Iris pigment epithelial cell (primary cell): ENCODE results near the gene KCNJ14.
"Not testable (repeated sequence)": the region's sequence is repeated elsewhere in the genome, so short reads cannot be mapped to it uniquely, and the experiment has no call there.

Source experiments
- DNase-seq: peaks from one replicate; pipeline ENCODE4 v3.0.0-alpha.2; 2011; ENCODE audit warnings: low read depth

Gene KCNJ14

DNA sequence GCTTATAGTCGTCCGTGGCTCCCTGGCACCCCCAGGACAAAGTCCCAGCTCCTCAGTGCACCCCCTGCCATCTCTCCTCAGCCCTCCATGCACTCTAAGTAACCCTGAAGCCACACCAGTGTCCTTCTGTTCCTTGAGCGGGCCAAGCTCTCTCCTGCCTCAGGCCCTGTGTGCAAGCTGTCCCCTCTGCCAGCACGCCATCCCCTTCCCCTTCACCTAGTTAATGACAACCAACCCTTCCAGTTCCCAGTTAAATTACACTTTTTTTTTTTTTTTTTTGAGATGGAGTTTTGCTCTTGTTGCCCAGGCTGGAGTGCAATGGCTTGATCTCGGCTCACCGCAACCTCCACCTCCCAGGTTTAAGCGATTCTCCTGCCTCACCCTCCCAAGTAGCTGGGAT is 33.1 kb downstream of the KCNJ14 start:
- not testable (repeated sequence) for DNase-seq

DNA sequence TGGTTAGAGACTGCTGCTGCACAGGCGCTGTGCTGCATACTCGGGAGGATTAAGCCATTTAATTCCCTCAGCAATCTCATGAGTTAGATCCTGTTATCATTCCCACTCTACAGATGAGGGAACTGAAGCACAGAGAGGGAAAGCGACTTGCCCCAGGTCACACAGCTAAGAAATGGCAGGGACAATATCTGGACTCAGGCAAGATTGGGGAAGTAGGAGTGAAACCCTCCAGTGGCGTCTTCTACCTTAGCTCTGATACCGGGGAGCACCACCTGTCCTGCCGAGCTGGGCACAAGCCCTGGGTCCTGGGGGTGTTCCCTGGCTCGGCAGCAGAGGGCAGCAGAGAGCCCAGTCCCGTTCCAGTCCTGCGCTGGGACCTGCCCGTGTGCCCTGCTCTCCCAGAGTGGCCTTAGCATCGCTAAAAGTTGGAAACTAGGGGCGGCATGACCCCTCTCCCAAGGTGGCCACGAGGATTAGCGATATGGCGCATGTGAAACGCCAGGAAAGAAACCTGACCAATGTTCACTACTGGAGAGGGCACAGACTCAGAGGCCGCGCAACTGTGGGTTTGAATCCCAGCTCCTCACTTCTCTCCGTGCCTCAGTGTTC is 34.3 kb downstream of the KCNJ14 start:
- peak; percentile 35 for DNase-seq

DNA sequence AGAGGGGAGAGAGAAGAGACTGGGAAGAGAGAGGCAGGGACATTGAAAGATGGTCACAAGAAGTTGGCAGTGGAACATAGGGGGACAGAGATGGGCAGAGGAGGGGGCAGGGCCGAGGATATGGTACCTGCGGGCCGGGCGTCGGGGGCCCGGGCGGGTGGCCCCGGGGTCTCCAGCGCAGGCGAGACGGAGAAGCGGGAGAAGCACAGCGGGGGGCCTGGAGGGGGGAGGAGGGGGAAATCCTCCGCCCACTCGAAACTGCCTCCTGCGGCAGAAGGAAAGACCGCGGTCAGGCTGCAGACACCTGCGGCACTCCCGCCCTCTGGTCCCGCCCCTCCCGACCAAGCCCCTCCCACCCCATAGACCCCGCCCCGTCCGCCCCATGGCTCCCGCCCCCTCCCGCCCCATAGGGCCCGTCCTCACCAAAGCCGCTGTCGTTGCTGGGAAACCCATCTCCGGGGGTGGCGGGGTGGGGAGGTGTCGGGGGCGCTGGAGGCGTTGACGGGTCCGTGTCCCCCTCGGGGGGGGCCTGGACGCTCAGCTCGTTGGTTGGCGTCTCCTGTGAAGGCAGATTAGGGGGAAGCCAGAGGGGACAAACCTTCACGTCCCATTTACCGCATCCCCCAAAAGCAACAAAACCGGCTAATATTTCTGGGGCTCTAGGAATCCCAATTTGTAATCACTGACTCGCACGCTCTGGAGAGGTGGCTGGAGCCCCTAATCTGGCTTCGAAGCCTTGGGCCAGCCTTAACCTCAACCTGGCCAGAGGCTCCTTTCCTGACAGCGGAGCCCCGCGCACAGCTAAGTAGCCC is 35.8 kb downstream of the KCNJ14 start:
- no peak for DNase-seq

DNA sequence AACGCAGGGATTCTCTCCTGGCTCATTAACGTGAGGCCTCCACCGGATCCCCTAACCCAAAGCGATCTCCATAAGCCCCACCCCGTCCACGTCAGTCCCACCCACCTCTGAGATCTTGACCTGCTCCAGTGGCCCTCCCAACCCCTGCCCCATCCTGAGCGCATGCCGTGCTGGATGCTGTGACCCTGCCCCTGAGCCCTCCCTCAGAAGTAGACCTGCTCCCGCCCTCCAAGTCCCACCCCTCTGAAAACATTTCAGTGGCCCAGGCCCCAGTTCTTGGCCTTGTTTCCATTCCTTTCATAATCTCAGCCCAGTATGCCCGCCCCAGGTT is 36.4 kb downstream of the KCNJ14 start:
- no peak for DNase-seq

DNA sequence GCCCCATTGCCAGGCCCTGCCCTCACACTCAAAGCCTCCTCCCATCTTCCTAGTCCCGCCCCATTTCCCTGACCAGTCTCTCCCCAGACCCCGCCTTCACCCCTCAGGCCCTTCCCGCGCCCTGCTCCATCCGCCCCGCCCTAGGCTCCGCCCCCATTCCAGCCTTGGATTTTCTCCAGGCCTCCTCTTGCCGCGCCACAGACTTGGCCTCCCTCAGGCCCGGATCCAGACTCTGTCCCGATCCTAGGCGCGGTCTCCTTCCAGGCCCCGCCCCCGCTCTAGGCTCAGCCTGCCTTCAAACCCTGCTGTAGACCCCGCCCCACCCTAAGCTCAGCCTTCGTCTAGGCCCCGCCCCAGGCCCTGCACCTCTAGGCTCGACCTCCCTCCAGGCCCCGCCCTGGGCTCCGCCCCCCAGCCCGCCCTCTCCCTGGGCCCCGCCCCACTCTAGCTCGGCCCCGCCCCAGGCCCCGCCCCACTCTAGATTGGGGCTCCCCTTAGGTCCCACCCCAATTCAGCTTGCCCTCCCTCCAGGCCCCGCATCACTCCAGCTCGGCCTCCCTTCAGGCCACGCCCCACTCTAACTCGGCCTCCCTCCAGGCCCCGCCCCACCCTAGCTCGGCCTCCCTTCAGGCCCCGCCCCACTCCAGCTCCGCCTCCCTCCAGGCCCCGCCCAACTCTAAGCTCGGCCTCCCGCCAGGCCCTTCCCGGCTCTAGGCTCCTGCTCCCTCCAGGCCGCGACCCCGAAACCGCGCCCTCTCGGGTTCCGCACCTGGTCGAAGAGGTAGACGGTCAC is 37.7 kb downstream of the KCNJ14 start:
- DNase-seq, result peak; percentile 98

DNA sequence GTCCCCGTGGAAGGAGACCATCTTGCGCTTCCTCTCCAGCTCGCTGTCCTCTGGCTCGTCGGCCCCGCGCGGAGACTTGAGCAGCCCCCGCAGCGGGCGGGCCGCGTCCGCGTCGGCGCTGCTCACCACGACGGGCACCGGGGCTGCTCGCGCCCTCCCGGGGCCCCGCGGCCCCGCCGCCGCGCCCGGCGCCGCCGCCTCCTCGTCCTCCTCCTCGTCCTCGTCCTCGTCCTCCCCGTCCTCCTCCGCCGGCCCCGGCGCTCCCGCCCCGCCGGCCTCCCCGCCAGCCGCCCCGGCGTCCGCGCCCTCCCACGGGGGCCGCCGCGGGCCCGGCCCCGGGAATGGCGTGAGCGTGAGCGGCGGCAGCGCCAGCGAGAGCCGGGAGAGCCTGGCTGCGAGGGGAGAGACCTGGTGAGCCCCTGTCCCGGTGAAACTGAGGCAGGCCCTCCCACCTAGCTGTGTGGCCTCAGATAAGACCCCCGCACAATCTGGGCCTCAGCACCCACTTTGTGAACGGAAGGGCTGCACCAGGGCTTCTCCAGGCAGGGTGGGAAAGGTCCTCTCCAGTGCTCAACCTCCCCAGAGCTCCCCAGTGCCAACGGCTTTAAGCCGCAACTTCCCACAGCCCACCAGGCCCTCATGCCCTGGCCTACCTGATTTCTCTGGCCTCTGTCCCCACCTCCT is 38.5 kb downstream of the KCNJ14 start:
- no peak for DNase-seq

DNA sequence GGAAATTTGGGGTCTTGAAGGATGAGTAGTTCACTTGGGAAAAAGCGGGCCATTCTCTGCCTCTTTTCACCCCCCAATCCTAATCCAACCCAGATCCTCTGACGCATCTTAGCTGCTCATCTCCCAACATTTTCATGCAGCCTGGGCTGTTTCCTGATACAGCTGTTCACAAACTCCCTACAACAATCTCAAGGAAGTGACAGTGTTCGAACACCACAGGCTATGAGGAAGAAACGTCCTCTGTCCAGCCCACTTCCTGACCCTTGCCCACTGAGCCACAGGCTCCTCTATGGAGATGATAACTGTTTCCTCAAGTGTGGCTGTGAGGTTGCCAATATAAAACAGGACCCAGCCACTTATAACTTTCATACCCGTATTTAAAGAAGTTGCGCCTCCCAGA is 40.0 kb downstream of the KCNJ14 start:
- no peak for DNase-seq

DNA sequence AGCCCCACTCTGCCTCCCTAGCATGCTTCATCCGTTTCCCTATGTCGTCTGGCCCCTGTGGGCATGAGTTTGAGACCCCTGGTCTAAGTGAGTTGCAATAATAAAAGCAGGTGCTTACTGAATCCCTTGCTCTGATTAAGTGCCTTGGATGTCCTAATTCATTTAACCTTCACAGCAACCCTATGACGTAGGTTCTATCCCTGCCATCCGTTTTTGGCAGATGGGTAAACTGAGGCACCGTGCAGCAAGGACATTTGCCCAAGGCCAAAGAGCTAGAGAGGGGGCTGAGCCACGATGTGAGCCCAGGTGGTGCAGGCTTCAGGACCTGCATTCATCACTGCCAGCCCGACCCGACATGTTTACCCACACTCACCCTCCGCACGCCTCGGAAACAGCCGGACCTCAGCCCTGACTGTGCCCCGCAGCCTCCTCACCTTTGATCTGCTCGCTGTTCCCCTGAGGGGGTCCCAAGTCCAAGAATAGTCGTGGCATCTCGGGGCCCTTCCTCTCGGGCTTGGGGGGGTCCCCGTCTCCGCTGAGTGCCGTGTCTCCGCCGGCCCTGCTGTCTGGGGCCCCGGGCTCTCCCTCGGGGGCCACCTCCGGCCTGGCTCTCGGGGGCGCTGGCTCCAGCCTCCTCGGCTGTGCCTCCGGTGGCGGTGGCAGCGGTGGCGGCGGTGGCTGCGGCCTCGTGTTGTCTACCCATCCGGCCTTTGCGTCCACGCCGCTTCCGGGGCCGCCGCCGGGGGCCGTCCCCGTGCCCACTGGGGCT is 41.8 kb downstream of the KCNJ14 start:
- DNase-seq, result no peak

DNA sequence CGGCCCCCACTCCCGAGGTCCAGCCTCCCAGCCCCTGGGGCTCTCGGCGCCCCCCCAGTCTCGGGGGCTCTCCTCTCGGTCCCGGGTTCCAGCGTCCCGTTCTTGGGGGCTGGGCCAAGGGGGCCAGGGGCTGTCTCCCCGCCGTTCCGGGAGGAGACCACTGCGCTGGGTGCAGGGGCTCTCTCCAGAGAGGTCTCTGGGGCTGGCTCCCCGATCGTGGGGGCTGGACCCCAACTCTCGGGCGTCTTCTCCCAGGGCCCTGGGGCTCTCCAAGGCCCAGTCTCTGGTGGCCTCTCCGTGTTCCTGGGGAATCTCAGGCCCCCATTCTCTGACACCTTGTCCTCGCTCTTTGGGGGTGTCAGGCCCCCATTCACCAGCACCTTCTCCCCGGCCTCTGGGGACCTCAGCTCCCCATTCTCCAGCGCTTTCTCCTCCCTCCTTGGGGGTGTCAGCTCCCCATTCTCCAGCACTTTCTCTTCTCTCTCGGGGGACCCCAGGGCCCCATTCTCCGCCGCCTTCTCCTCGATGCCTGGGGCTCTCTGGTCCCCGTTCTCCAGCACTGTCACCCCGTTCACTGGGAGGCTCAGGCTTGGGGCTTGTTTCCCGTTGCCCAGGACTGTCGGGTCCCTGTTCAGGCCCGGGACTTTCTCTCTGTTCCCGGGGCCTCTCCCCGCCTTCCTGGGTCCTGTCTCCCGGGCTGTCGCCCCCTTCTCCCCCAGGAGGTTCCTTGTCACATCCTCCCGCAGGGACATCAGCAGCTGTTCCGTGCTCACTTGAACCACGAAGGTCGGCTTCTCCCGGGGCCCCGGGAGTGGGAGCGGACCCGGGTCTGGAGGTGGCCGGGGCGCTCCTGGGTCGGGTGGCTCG is 42.6 kb downstream of the KCNJ14 start:
- DNase-seq, result no peak

DNA sequence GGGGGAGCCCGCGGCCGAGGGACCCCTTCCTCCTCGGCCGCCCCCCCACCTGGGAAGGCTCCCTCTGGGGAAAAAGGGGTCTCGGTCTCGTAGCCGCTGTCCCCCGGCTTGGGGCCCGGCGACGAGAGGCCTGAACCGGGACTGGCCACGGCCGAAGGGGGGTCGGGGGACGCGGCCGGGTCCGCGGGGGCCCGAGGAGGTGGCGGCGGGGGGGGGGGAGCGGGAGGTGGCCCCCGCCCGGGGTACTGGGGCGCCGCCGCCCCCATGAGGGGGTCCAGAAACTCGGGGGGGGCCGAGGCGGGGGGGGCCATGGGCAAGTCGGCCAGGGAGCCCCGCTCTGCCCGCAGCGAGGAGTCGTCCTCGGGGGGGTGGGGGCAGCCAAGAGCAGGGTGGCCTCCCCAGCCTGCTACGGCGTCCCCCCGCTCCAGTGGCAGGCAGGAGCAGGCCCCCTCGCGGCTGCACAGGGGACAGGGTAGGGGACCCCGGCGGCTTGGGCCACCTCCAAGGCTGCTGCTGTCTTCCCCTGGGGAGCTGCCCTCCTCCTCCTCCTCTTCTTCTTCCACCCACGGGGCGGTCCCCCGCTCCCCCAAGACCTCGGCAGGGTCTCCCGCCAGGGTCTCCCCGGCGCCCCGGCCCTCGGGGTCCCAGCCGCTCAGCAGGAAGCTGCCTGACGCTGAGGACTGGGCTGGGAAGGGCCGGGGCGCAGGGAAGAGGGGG is 43.4 kb downstream of the KCNJ14 start:
- DNase-seq, result no peak

DNA sequence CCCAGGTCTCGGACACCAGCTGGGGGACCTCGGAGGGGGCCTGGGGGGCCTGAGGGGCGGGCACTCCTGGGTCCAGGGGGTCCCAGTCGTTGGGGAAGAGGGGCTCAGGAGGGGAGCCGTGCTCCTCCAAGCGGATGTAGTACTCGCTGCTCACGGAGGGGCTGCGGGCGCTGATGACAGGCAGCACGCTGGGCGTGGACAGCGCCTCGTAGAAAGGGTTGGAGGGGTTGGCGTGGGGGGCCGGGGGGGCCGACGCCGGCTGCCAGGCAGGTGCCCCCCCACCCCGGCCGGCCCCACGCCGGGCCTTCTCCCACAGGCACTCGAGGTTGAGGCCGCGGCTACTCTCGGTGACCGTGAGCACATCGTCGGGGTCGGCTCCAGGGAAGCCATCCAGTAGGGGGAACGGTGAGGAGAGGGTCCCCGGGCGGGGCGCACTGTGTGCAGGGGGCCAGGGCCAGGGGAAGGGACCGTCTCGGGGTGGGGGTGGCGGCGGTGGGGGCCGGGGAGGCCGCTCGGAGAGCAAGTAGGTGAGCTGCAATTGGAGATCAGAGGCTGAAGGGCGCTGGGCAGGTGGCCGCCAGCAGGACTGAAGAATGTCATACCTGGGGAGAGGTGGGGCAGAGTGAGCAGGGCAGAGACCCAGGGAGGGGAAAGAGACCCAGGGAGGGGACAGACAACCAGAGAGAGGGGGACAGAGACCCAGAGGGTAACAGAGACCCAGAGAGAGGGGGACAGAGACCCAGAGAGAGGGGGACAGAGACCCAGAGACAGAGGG is 44.1 kb downstream of the KCNJ14 start:
- DNase-seq, result no peak

DNA sequence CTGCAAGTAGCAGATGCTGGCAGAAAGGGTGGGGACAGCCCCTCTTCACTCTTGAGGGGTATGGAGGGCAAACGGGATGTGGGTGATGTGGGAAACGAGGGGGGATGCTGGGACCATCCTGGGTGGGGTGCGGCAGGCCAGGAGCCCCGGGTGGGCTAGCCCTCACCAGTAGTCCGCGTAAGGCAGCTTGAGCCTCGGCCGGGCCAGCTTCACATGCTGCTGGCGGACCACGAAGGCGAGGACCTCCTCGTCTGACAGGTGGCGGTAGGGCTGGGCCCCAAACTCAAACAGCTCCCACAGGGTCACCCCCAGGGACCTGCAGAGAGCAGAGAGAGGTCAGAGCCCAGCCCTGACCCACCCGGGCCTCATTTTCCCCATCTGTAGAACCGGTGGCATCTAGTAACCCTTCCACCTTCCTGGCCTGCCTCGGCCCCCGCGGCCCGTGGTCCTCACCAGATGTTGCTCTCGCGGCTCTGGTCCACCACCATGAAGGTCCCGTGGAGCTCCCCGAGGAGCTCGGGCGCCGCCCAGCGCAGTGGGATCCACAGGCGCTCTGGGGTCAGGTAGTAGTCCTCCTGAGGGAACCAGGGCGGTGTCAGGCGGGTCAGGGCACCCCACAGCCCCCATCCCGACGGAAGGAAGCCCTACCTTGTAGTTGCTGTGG is 45.6 kb downstream of the KCNJ14 start:
- DNase-seq, result no peak

DNA sequence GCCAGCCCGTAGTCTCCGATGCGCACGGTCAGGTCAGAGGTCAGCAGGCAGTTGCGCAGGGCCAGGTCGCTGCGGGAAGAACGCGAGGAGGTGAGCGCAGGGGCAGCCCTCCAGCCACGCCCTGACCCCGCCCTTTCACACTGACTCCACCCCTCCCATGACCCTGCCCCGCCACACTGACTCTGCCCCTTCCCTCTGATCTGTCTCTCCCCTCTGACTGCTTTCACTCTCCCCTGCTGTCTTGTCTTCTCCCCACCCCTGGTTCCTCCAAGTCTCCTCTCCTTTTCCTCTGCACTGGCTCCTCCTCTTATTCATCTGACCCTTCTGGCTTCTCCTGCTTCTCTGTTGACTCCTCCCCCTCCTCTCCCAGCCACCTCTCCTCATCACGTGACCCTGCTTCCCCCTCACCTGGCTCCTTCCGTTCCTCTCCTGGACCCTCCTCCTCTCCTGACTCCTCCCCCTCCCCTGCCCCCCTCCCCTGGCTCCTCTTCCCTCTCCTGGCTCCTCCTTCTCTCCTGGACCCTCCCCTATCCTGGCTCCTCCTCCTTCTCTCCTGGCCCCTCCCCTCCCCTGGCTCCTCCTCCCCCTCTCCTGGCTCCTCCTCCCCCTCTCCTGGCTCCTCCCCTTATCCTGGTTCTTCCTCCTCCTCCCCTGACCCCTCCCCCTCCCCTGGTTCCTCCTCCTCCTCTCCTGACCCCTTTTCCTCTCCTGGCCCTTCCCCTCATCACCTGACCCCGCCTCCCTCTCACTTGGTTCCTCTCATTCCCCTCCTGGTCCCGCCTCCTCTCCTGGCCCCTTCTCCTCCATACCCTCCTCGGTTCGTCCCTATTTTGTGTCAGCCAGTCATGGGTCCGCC is 46.3 kb downstream of the KCNJ14 start:
- DNase-seq, result peak; percentile 20

DNA sequence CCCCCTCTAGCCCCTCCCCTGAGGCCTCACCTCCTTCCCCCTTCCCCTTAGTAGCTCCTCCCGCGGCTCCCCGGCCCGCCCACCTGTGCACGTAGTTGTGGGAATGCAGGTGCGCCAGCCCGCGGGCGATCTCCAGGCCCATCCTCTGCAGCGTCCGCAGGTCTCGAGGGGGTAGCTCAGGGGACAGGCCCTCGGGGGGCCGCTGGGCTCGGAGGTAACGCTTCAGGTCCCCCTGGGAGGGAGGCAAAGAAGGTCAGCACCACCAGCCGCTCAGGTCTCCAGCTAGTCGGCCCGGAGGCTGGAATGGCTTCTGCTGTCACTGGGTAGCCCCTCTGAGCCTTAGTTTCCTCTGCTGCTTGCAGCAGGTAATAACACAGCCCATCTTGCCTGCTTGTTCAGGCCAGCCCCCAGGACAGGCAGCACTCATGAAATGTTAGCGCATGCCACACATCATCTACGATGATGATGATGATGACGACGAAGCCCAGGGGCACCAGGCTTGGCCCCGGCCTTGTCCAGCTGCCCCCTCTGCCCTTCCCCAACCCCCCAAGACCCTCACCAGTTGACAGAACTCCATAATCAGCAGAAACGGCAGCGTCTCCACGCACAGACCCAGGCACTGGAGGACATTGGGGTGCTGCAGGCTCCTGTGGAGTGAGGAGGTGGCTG is 47.1 kb downstream of the KCNJ14 start:
- no peak for DNase-seq

DNA sequence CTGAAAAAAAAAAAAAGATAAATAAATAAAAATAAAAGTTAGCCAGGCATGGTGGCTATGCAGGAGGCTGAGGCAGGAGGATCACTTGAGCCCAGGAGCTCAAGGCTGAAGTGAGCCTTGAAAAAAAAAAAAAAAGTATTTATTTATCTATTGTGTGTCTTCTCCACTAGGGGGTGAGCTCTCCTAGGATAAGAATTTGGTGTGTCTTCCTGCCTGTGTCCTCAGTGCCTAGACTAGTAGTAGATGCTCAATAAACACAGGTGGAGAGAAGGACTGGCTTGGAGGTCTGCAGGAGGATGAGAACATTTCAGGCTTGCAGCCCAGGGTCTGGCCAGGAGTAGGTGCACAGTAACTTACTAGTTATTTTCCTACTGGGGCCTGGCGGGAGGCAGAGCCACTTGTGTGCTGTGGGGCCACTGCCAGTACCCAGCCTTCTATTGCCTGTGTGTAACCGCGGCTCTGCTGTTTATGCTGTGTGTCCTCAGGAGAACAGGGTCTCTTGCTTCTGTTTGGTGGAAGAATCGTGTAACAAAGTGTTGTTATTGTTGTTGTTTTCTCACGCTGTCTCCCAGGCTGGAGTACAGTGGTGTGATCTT is 50.9 kb downstream of the KCNJ14 start:
- DNase-seq, result peak; percentile 47

DNA sequence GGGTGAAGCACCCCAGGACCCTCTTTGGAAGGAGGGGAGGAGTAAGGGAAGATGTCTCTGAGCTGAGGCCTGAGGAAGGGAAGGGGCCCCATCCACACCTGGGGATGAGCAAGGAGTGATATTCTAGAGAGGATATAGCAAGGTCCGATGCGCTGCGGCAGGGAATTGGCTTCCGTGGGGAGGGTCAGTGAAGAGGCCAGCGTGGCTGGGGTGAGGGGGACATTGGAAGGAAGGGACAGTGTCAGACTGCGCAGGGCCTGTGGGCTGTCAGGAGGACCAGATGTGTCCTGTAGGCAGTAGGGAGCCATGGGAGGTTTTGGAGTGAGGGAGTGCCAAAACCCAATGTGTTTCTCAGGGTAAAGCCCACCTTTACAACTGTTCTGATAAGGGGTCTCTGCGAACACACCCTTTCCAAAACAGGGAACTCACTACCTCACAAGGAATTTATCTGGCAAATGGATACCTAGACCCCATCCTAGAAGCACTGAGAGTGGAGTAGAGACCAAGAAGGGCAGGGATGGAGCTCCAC is 52.6 kb downstream of the KCNJ14 start:
- DNase-seq, result no peak
